Panc1 (cell line): ENCODE measurements around the gene ABCC4. TPM values are rescaled to one million over a fixed set of nuclear protein-coding genes. Genes with fewer than 3 reads are reported as not detected.

Source experiments
- ATAC-seq: fragments of 200-7000 bp; cut with Tn5 transposase; 2 replicates; pipeline ENCODE4 v1.9.1; 2020; ENCODE audit warnings: mild to moderate bottlenecking, moderate library complexity
- BruUV-seq: library from RNA; stranded (reverse); fragments of 400-500 nt; replicated peaks from 2 replicates; lab custom pipeline; 2021; lab: Mats Ljungman, UMichigan
- CTCF ChIA-PET: fragments of 300-600 bp; sonication (Branson Sonifier 250); formaldehyde crosslinking; loops from one replicate; lab custom pipeline; 2022; ENCODE audit warnings: antibody characterized with exemption; lab: Charles Lee
- POLR2A ChIA-PET: fragments of 300-600 bp; sonication (Branson Sonifier 250); formaldehyde crosslinking; loops from one replicate; lab custom pipeline; 2022; ENCODE audit warnings: antibody characterized with exemption; lab: Charles Lee
- DNase-seq: peaks from one replicate; pipeline ENCODE4 v3.0.0-alpha.2; 2010; ENCODE audit warnings: low read depth, low spot score
- H3K27ac ChIP-seq: 2 replicates; pipeline ENCODE4 v1.5.1; 2011; ENCODE audit warnings: mild to moderate bottlenecking, low read length, inconsistent platforms
- H3K27me3 ChIP-seq: fragments of 200-500 bp; sonication (Bioruptor generic); 2 replicates; pipeline ENCODE4 v1.6.0; 2014; ENCODE audit warnings: low read length, inconsistent platforms; ENCODE audit not compliant: control insufficient read depth, insufficient read depth
- H3K36me3 ChIP-seq: fragments of 200-500 bp; sonication (Bioruptor generic); 2 replicates; pipeline ENCODE4 v1.5.1; 2014; ENCODE audit warnings: inconsistent platforms, mild to moderate bottlenecking, low read length, moderate library complexity; ENCODE audit not compliant: control insufficient read depth, insufficient read depth
- H3K4me1 ChIP-seq: 2 replicates; pipeline ENCODE4 v1.5.1; 2011; ENCODE audit warnings: inconsistent platforms, mild to moderate bottlenecking, low read length, moderate library complexity; ENCODE audit not compliant: control insufficient read depth, insufficient read depth
- H3K4me3 ChIP-seq, 2 experiments: 2 replicates each; pipeline ENCODE4 v1.5.1; 2011 to 2012; ENCODE audit warnings: low read depth in 2 of 2, low read length in 2 of 2, mild to moderate bottlenecking in 2 of 2, inconsistent platforms in 1 of 2, moderate library complexity in 1 of 2
- H3K9me3 ChIP-seq: fragments of 200-500 bp; sonication (Bioruptor generic); 2 replicates; pipeline ENCODE4 v1.5.1; 2014; ENCODE audit warnings: low read depth, mild to moderate bottlenecking, inconsistent platforms, low read length, moderate library complexity; ENCODE audit not compliant: control insufficient read depth, insufficient read depth
- CTCF ChIP-seq: fragments of 450-650 bp; IDR thresholded peaks from 2 replicates; pipeline ENCODE4 v1.5.1; 2017; ENCODE audit warnings: mild to moderate bottlenecking
- POLR2AphosphoS5 ChIP-seq: IDR thresholded peaks from 2 replicates; pipeline ENCODE4 v1.6.1; 2012; ENCODE audit warnings: mild to moderate bottlenecking, low read depth, low read length, moderate library complexity
- REST ChIP-seq, 2 experiments: IDR thresholded peaks; 2 replicates each; pipeline ENCODE4 v1.6.1; 2011 to 2012; ENCODE audit warnings: low read depth in 2 of 2, control low read depth in 1 of 2, low read length in 1 of 2, mild to moderate bottlenecking in 1 of 2, moderate library complexity in 1 of 2; ENCODE audit not compliant: insufficient read depth in 1 of 2
- SIN3A ChIP-seq: IDR thresholded peaks from 2 replicates; pipeline ENCODE4 v1.6.1; 2012; ENCODE audit warnings: low read depth, mild to moderate bottlenecking, low read length, moderate library complexity, borderline replicate concordance; ENCODE audit not compliant: insufficient read depth
- TCF7L2 ChIP-seq: IDR thresholded peaks from 2 replicates; pipeline ENCODE4 v1.6.1; 2011; ENCODE audit warnings: mild to moderate bottlenecking, low read depth, low read length, inconsistent platforms
- in situ Hi-C: cut with HindIII; loops from 2 replicates; pipeline ENCODE4 v1.10.0; 2016; ENCODE audit warnings: low sequenced_read_pairs, low pct_unique_long_range_greater_than_20kb
- intact Hi-C: fragments of 100-400 bp; cut with micrococcal nuclease; formaldehyde crosslinking; loops from one replicate; pipeline ENCODE4 v1.10.0; 2022; ENCODE audit not compliant: unreplicated experiment
- total RNA-seq: library from RNA; stranded (reverse); gene quantifications from one replicate; pipeline ENCODE4 v1.2.1, GENCODE V29; 2021; ENCODE audit not compliant: unreplicated experiment

Gene ABCC4
- total RNA-seq, 1 experiment from 2014 or later = 69.3 TPM

GRCh38 chr13:95113601-95114000, 187.7 kb downstream of the ABCC4 start:
- DNase-seq = no peak
- no TSS peak for BruUV-seq
- peaks cover 16% of the 10 kb centered on the region for H3K4me1 ChIP-seq
- in situ Hi-C loops = no loop called here
- TF ChIP-seq SIN3A = no peak
- TF ChIP-seq CTCF = no peak
- TF ChIP-seq REST (IDR thresholded peaks at IDR 0.05; ENCODE audit: insufficient read depth in 1 of 2, low read depth in 2 of 2, low read length in 1 of 2) = no peak
- no peak for TF ChIP-seq POLR2AphosphoS5
- no peak for TF ChIP-seq TCF7L2
- H3K27me3 ChIP-seq = no peaks in the 10 kb centered on the region
- intact Hi-C loops = no loop called here
- H3K27ac ChIP-seq = peak overlapping the region; percentile 63
- H3K4me3 ChIP-seq = no peak overlapping the region
- ATAC-seq = no peak
- H3K36me3 ChIP-seq = no peaks in the 10 kb centered on the region
- H3K9me3 ChIP-seq = peaks cover 5% of the 10 kb centered on the region; the same call in 1 of the 2 replicates
- POLR2A ChIA-PET = no interaction called here
- CTCF ChIA-PET = no interaction called here

GRCh38 chr13:95112883-95113282, 188.4 kb downstream of the ABCC4 start:
- BruUV-seq = no TSS peak
- intact Hi-C loops = no loop called here
- Histone ChIP-seq H3K4me3 (no peak overlapping the region), H3K27me3 (no peaks in the 10 kb centered on the region), H3K4me1 (peaks cover 15% of the 10 kb centered on the region), H3K36me3 (no peaks in the 10 kb centered on the region), H3K27ac (peak overlapping the region; percentile 63), H3K9me3 (peaks cover 6% of the 10 kb centered on the region; the same call in 1 of the 2 replicates)
- TF ChIP-seq SIN3A = no peak
- TF ChIP-seq REST (IDR thresholded peaks at IDR 0.05; ENCODE audit: insufficient read depth in 1 of 2, low read depth in 2 of 2, low read length in 1 of 2) = no peak
- TF ChIP-seq TCF7L2 = no peak
- ChIA-PET POLR2A (no interaction called here), CTCF (interaction anchor here (0.6 kb wide), 1 partner anchor 20 kb away, joined by 3 read pairs; no protein-coding TSS in a partner anchor)
- ATAC-seq (no peak), DNase-seq (no peak)
- in situ Hi-C loops = no loop called here
